Measurements from ENCODE around the gene PPIE.
"Not testable (repeated sequence)": the region's sequence is repeated elsewhere in the genome, so short reads cannot be mapped to it uniquely, and the experiment has no call there.

GRCh38 chr1:39798859-39799769 is 60.4 kb downstream of the PPIE start:
- TF ChIP-seq, protein P1, sequence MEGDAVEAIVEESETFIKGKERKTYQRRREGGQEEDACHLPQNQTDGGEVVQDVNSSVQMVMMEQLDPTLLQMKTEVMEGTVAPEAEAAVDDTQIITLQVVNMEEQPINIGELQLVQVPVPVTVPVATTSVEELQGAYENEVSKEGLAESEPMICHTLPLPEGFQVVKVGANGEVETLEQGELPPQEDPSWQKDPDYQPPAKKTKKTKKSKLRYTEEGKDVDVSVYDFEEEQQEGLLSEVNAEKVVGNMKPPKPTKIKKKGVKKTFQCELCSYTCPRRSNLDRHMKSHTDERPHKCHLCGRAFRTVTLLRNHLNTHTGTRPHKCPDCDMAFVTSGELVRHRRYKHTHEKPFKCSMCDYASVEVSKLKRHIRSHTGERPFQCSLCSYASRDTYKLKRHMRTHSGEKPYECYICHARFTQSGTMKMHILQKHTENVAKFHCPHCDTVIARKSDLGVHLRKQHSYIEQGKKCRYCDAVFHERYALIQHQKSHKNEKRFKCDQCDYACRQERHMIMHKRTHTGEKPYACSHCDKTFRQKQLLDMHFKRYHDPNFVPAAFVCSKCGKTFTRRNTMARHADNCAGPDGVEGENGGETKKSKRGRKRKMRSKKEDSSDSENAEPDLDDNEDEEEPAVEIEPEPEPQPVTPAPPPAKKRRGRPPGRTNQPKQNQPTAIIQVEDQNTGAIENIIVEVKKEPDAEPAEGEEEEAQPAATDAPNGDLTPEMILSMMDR (conservative IDR thresholded peaks at IDR 0.05; ENCODE audit: low read depth, low read length) = not testable (repeated sequence)
- not testable (repeated sequence) for TF ChIP-seq EZH2 (IDR thresholded peaks at IDR 0.05; ENCODE audit: borderline replicate concordance, low read depth, low read length, poor library complexity, severe bottlenecking)
